Thymus (tissue), 14 donors: Measurements from ENCODE around the gene OR12D1. TPM values are rescaled to one million over a fixed set of nuclear protein-coding genes. Genes with fewer than 3 reads are reported as not detected.
A peak's percentile ranks its signal among the peaks of the same experiment; 100 is the strongest.

Experiments
- DNase-seq, 9 donors: peaks; one replicate each; pipeline ENCODE4 v3.0.0-alpha.2; 2013; ENCODE audit warnings: low spot score in 9 of 9, low read depth in 6 of 9, missing footprints in 1 of 9
- H3K27ac ChIP-seq, 2 donors: one replicate each; pipeline ENCODE4 v1.5.1; 2013; ENCODE audit warnings: control low read depth in 1 of 2, low read depth in 1 of 2, low read length in 1 of 2, mild to moderate bottlenecking in 1 of 2, moderate library complexity in 1 of 2
- H3K27me3 ChIP-seq, 2 donors: one replicate each; pipeline ENCODE4 v1.5.1; 2013; ENCODE audit warnings: low read length in 1 of 2; ENCODE audit not compliant: control insufficient read depth in 2 of 2, insufficient read depth in 1 of 2
- H3K36me3 ChIP-seq, 2 donors: one replicate each; pipeline ENCODE4 v1.5.1; 2013; ENCODE audit warnings: low read length in 1 of 2, mild to moderate bottlenecking in 1 of 2, moderate library complexity in 1 of 2; ENCODE audit not compliant: control insufficient read depth in 2 of 2, insufficient read depth in 2 of 2
- H3K4me1 ChIP-seq, 2 donors: one replicate each; pipeline ENCODE4 v1.5.1; 2013; ENCODE audit warnings: low read length in 2 of 2; ENCODE audit not compliant: control insufficient read depth in 2 of 2, insufficient read depth in 2 of 2
- H3K4me3 ChIP-seq, 2 donors: one replicate each; pipeline ENCODE4 v1.5.1; 2013; ENCODE audit warnings: low read length in 2 of 2, control low read depth in 1 of 2, mild to moderate bottlenecking in 1 of 2
- H3K9me3 ChIP-seq, 2 donors: one replicate each; pipeline ENCODE4 v1.5.1; 2013; ENCODE audit warnings: low read length in 1 of 2, mild to moderate bottlenecking in 1 of 2; ENCODE audit not compliant: control insufficient read depth in 2 of 2, insufficient read depth in 1 of 2
- WGBS: extraction: QIAGEN DNeasy Blood & Tissue Kit; methylation state at CpG from one replicate; pipeline ENCODE4 v1.1.7; 2013; 5-methylcytosine and 5-hydroxymethylcytosine counted together
- long read RNA-seq, 10 donors: transcript quantifications; one replicate each; lab custom pipeline, GENCODE V29; 2026
- polyA plus RNA-seq: library from polyadenylated mRNA; stranded (reverse); fragments of 200-250 nt; gene quantifications from one replicate; pipeline ENCODE4 v1.2.3, GENCODE V29; 2013
- total RNA-seq: library from RNA; stranded (reverse); fragments of 120-200 nt; gene quantifications from one replicate; pipeline ENCODE4 v1.2.4, GENCODE V29; 2013
- donor health status: healthy.

The OR12D1 gene
- not detected for total RNA-seq
- polyA plus RNA-seq = not detected
- long read RNA-seq, donor 1 = 0 reads
- long read RNA-seq, donor 2 = 0 reads
- long read RNA-seq, donor 3 = 0 reads
- long read RNA-seq, donor 4 = 0 reads
- long read RNA-seq, donor 5 = 0 reads
- long read RNA-seq, donor 6 = 0 reads
- long read RNA-seq, donor 7 = 0 reads
- long read RNA-seq, donor 8 = 0 reads
- long read RNA-seq, donor 9 = 0 reads
- long read RNA-seq, donor 10 = 0 reads

- peak in 1 of 9 donors; percentile 2 for DNase-seq
- Histone ChIP-seq H3K27ac (peak within 1 kb of the TSS in 1 of 2 donors; percentile 46), H3K4me3 (no peak within 1 kb of the TSS), H3K4me1 (no peaks in the 10 kb centered on the region), H3K36me3 (no peaks in the 10 kb centered on the region), H3K27me3 (no peaks in the 10 kb centered on the region), H3K9me3 (peaks cover 0 to 6% of the 10 kb centered on the region in 2 donors)
These were observed at the start of gene OR12D1 for GRCh38 chr6:29414588-29414987. OR12D1 (plus strand) TSS chr6:29414928.

GRCh38 chr6:29368765-29369164 is 46.0 kb upstream of the OR12D1 start, which contains the start of gene OR5V1:
OR5V1 (minus strand) TSS chr6:29368865; CDS start chr6:29356195, 12,670 bp downstream.
- WGBS = 96% methylated on average over 3 of the region's 3 CpGs
- Histone ChIP-seq H3K9me3 (no peaks in the 10 kb centered on the region), H3K4me3 (no peak within 1 kb of the TSS), H3K27me3 (no peaks in the 10 kb centered on the region), H3K4me1 (no peaks in the 10 kb centered on the region), H3K27ac (no peak within 1 kb of the TSS), H3K36me3 (no peaks in the 10 kb centered on the region)
- DNase-seq = no peak

- Histone ChIP-seq H3K27me3 (no peaks in the 10 kb centered on the region), H3K4me3 (no peak within 1 kb of the TSS), H3K4me1 (no peaks in the 10 kb centered on the region), H3K27ac (no peak within 1 kb of the TSS), H3K36me3 (no peaks in the 10 kb centered on the region), H3K9me3 (no peaks in the 10 kb centered on the region)
- WGBS = 99% methylated on average over 1 of the region's 1 CpG
- no peak for DNase-seq
These were observed 39.5 kb upstream of the OR12D1 start, which contains the start of gene OR12D3 for GRCh38 chr6:29375191-29375590. OR12D3 (minus strand) TSS chr6:29375291; CDS start chr6:29375287, 4 bp downstream.

- H3K4me1 ChIP-seq = no peaks in the 10 kb centered on the region
- no peak overlapping the region for H3K4me3 ChIP-seq
- no peak overlapping the region for H3K27ac ChIP-seq
- no peaks in the 10 kb centered on the region for H3K36me3 ChIP-seq
- H3K27me3 ChIP-seq = no peaks in the 10 kb centered on the region
- DNase-seq = no peak
- no peaks in the 10 kb centered on the region for H3K9me3 ChIP-seq
These were observed 38.7 kb upstream of the OR12D1 start for GRCh38 chr6:29376003-29376402.

- no peak for DNase-seq
- H3K4me1 ChIP-seq = no peaks in the 10 kb centered on the region
- H3K9me3 ChIP-seq = no peaks in the 10 kb centered on the region
- no peaks in the 10 kb centered on the region for H3K36me3 ChIP-seq
- H3K27ac ChIP-seq = no peak overlapping the region
- no peak overlapping the region for H3K4me3 ChIP-seq
- 81% methylated on average over 4 of the region's 4 CpGs for WGBS
- no peaks in the 10 kb centered on the region for H3K27me3 ChIP-seq
These were observed 26.2 kb upstream of the OR12D1 start for GRCh38 chr6:29388533-29388932.

- Histone ChIP-seq H3K36me3 (no peaks in the 10 kb centered on the region), H3K9me3 (no peaks in the 10 kb centered on the region), H3K27me3 (no peaks in the 10 kb centered on the region), H3K27ac (no peak within 1 kb of the TSS), H3K4me1 (no peaks in the 10 kb centered on the region), H3K4me3 (no peak within 1 kb of the TSS)
- no peak for DNase-seq
These were observed 19.4 kb upstream of the OR12D1 start, which contains the start of gene OR12D2 for GRCh38 chr6:29395331-29395730. OR12D2 (plus strand) TSS chr6:29395631; CDS start chr6:29396700, 1,069 bp downstream.

- Histone ChIP-seq H3K27ac (no peak overlapping the region), H3K27me3 (no peaks in the 10 kb centered on the region), H3K36me3 (no peaks in the 10 kb centered on the region), H3K9me3 (no peaks in the 10 kb centered on the region), H3K4me3 (no peak overlapping the region), H3K4me1 (no peaks in the 10 kb centered on the region)
- WGBS = 70% methylated on average over 2 of the region's 2 CpGs
- no peak for DNase-seq
These were observed 15.2 kb upstream of the OR12D1 start for GRCh38 chr6:29399525-29399924.

GRCh38 chr6:29403801-29404200 is 10.9 kb upstream of the OR12D1 start:
- Histone ChIP-seq H3K27me3 (no peaks in the 10 kb centered on the region), H3K4me1 (no peaks in the 10 kb centered on the region), H3K36me3 (no peaks in the 10 kb centered on the region), H3K27ac (no peak overlapping the region), H3K4me3 (no peak overlapping the region), H3K9me3 (no peaks in the 10 kb centered on the region)
- no peak for DNase-seq
- 48% methylated on average over 1 of the region's 1 CpG for WGBS

GRCh38 chr6:29419516-29419915 is 4.8 kb downstream of the OR12D1 start:
- WGBS = 92% methylated on average over 3 of the region's 3 CpGs

More at GRCh38 chr6:29419516-29419915, 4.8 kb downstream of the OR12D1 start:
- DNase-seq = no peak
- H3K27me3 ChIP-seq = no peaks in the 10 kb centered on the region
- H3K4me1 ChIP-seq = no peaks in the 10 kb centered on the region
- no peak overlapping the region for H3K4me3 ChIP-seq
- H3K36me3 ChIP-seq = no peaks in the 10 kb centered on the region
- H3K9me3 ChIP-seq = no peaks in the 10 kb centered on the region
- H3K27ac ChIP-seq = no peak overlapping the region
